GM18499 (cell line): ENCODE data around the gene CLMN.
"Not testable (repeated sequence)": the region's sequence is repeated elsewhere in the genome, so short reads cannot be mapped to it uniquely, and the experiment has no call there.

ENCODE experiments used
- ATAC-seq: cut with Tn5 transposase; IDR thresholded peaks from one replicate; pipeline ENCODE4 v1.9.1; 2021; ENCODE audit warnings: moderate number of reproducible peaks; ENCODE audit not compliant: insufficient read depth, unreplicated experiment

CLMN gene

DNA sequence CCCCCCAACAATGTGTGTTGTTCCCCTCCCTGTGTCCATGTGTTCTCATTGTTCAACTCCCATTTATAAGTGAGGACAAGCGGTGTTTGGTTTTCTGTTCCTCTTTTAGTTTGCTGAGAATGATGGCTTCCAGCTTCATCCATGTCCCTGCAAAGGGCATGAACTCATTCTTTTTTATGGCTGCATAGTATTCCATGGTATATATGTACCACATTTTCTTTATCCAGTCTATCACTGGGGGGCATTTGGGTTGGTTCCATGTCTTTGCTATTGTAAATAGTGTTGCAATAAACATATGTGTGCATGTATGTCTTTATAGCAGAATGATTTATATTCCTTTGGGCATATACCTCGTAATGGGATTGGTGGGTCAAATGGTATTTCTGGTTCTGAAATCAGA is 118.0 kb downstream of the CLMN start:
- not testable (repeated sequence) for ATAC-seq

DNA sequence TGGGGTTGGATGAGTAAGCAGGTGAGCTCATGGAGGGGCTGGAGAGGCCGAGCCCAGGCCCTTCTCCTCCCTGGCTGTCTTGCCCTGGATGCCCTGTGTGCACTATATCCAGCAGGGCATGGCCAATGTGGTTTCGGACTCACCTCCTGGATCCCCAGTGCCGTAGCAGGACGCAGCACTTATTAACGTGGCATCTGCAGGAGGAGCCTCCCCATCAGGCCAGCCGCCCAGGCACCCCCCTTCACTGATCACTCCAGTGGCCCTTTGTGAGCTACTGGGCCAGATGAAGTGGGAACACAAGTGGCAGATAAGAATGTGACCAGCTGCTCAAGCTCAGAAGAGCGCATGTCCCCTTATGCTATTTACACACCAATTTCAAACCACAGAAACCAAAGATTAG is 119.3 kb downstream of the CLMN start:
- no peak for ATAC-seq

- no peak for ATAC-seq
Observed at GRCh38 chr14:95199298-95199983, 120.3 kb downstream of the CLMN start.

- ATAC-seq: no peak
Observed at GRCh38 chr14:95198320-95198719, 121.4 kb downstream of the CLMN start.

- no peak for ATAC-seq
Observed at GRCh38 chr14:95197551-95197950, 122.2 kb downstream of the CLMN start.

DNA sequence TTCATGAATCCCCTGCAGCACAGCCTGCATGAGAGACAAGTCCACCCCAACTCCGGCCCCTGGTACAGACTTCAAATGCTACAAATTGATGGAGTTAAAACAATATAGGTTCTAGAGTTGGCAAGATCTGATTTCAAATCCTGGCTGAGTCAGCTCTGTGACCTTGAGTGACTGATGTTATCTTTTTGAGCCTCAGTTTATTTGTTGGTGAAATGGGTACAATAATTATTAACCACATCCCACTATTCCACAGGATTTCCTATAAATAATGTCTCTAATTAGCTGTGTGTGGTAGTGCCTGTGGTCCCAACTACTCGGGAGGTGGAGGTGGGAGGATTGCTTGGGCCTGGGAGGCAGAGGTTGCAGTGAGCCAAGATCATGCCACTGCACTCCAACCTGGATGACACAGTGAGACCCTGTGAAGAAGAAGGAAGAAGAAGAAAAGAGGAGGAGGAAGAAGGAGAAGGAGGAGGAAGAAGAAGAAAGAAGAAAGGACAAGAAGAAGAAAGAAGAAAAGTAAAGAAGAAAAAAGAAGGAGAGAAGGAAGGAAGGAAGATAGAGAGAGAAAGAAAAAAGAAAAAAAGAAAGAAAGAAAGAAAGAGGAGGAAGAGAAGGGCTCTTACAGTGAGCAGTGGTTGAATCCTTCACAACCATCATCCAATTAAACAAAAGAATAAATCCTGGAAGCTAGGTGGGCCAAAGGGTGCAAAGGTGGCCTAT is 122.7 kb downstream of the CLMN start:
- no peak for ATAC-seq

DNA sequence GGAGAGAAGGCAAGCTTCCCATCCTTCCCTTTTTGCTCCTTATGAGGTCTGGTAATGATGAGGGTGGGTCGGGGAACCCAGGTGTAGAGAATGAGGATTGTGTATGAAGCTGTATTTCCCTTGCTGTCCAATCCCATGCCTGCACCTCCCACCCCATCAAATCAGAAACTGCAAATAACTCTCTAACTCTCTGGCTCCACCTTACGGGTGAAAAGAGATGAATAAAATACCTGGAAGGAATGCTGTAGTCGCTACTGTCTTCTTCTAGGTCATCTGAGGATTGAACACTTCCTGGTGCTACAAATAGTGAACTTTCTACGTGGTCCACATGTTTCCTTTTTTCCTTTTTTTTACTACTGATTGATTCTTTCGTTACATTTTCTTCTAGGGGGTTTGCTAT is 123.4 kb downstream of the CLMN start:
- no peak for ATAC-seq

- no peak for ATAC-seq
Observed at GRCh38 chr14:95195031-95195430, 124.7 kb downstream of the CLMN start.

DNA sequence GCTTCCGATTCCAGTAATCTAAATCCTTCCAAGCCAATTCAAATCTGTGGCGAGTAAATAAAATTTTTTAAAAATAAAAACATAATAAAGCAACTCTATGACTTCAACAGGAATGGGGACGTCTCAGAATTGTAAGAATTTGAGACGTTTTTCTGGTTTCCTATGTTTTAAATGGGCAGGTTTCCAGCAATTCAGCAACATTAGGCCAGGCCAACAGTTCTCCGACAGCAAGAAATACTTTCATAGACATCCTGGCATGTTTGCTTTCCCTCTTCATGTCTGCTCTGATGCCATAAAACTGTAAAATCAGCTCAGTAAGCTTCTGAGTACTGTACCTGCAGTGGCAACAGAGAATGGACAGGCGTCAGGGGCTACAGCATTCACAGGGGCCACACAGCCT is 126.6 kb downstream of the CLMN start:
- no peak for ATAC-seq

DNA sequence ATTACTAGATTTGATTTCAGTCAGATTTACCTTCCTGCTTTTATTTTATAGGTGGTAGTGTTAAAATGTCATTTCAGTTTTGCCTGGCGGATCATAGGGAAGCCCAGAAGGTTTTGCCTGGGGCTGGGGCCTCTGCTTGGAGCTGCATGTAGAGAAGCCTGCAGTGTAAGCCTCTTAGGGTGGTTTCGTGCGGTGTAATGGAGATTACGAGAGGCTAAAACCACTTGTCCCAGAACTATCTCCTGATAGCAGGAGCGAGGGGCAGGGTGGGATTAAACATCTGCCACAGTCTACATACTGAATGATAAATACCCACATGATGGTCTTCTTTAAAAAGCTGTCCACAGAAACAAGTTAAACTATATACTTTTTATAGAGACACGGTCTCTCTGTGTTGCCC is 127.4 kb downstream of the CLMN start:
- no peak for ATAC-seq

DNA sequence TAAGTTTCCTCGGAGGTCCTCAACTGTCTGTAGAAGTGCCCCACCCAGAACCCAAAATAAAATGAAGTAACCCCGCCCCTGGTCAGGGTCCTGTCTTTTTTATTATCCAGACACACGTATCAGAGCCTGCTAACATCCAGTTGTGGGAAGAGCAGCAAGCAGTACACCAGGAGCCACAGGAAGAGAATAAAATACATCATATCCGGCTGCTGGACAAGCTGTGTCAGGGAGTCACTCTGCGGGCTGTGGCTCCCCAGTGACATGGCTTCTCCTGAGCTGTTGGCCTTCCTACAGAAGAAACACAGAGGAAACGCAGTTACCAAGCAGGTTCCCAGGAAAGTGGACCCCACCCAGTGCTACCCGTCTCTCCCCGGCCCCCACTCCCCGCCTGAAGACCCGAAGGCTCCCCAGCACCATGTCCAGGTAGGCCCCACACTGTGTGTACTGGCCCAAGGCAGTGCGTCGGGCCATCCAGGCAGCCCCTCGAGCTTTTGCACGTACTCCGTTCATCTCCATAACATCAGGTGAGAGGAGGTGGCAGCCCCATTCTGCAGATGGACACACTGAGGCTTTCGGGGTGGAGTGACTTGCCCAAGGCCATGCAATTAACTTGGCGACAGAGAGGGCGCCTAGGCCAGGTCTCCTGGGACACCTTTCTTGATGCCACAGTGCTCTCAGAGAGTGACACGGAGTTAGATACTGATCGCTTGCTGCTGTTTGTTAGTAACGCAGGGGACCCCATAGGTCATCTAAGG is 128.1 kb downstream of the CLMN start:
- no peak for ATAC-seq

DNA sequence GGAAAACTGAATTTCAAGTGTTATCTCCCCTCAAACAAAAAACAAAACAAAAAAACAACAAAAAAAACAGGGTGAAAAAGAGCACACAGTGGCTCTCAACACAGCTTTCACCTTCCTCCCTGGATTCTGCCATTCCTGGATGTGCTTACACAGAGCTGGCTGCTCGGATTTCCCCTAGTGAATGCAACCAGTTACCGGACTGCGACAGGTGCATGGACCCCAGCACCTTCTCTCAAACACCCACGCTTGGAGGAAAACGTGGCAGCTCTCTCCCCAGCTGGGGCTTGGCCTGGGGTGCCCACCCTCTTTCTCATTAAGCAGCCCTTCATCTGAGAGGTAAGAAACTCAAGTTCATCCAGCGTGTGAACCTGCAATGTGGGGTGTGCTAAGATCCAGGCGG is 128.9 kb downstream of the CLMN start:
- ATAC-seq: no peak

DNA sequence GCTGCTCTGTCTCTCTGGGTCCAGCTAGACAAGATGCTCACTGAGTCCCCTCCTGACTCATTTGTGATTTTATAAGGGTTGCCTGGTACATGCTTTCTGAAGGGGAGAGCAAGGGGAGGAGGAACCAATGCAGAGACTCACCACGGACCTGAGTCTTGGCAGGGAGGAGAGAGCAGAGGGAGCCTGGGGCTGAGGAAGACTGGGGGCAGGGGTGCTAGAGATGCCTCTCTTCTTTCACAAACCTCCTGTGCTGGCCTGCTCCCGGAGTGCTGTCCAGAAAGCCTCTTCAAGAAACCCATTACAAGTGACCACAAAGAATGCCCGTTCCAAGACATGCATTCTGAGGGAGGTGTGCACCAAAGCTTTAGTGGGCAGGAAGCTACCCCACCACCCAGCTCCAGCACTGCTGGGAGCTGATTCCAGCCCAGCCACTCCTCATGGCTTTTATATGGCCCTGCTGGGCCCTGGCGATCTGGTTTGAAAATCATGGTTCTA is 129.3 kb downstream of the CLMN start:
- no peak for ATAC-seq

DNA sequence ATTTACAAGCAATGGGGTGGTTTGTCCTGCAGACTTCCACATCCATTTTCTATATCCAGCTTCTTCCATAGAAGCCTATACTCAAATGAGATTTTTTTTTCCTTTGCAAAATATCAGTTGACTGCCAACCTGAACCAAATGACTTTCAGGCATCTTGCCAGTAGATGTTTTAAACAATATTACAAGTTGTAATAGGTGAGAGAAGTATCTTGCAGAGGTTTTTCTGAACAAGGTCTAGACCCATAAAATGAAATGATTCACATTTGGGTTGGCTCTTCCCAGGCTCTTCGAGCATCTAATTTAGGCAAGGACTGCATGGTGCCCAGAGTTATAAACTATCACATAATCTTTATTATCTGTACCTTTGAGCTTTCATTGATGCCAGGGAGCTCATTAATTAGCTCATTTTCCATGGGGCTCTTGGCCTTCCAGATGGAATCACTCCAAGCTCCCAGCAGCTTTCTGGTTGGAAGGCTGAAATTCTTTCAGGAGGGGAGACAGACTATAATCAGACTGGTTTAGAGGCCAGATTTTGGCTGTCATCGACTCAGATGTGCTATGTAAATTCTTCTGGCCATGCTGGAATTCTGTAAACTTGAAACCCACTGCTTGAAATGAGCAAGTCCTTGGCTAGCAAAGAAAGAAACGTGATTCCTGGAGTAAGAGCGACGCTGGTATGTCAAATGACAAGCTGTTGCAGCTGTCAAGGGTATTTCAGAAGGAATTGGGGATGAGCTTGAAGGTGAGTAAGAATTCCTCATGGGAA is 130.2 kb downstream of the CLMN start:
- ATAC-seq: no peak

GRCh38 chr14:95188380-95188779 is 131.3 kb downstream of the CLMN start:
- ATAC-seq: no peak

- ATAC-seq: no peak
Observed at GRCh38 chr14:95185767-95186392, 133.8 kb downstream of the CLMN start.

DNA sequence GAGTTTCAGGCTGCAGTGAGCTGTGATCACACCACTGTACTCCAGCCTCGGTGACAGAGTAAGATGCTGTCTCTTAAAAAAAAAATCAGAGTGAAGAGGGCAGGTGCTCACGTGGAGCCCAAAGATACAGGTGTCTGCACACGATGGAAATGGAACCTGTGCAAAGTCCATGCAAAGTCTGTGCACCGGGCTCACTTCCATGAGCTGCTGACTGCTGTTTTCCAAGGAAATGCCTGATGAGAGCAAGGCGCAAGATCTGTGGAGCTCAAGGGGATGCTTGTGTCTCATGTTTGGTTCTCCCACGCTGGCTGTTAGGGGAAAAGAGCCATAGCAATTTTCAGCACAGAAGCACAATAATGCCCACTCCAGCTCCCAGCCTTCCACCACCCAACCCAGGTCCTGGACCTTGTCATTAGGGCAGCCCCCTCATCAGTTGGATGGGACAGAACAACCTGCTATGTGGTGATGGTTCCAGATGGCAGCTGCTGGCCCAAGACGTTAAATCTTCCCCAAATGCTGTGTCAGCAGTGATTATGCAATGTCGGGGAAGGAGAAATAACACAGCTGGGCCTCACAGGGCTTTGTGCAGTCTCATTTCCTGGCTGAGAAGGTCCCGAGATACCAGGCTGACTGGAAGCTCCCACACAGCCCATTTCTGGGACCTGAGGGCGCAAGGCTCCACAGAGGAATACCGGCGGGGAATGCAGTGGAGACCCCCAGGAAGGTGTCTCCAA is 134.5 kb downstream of the CLMN start:
- no peak for ATAC-seq

DNA sequence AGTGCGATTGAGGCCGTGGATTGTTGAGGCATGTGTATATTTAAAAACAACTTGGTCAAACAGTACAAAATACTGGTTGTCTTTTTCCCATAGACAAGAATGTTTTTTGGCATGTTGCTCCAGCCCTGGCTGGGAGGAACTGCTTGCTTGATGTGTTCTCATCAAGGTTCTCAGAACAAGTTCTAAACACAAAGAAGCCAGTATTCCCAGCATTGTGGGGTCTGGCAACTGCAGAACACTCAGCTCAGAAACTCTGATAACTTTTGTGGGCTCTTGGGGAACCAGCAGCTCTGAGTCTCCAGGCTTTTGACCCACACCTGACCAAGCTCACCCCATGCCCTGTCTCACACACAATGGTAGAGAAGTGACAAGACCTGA is 135.3 kb downstream of the CLMN start:
- ATAC-seq: no peak
